GM12891 (cell line): Measurements from ENCODE around the gene ZEB2.

ENCODE experiments used
- DNase-seq: peaks from one replicate; pipeline ENCODE4 v3.0.0; 2011; ENCODE audit warnings: low spot score; ENCODE audit not compliant: insufficient read length
- FAIRE-seq: peaks from 2 replicates; lab custom pipeline; 2011; peaks lifted over from hg19 to GRCh38; lab: Jason Lieb, UNC
- PAX5 ChIP-seq: IDR thresholded peaks from 2 replicates; pipeline ENCODE4 v1.6.1; 2011; ENCODE audit warnings: low read length, moderate library complexity, mild to moderate bottlenecking; ENCODE audit not compliant: insufficient read depth, severe bottlenecking
- POLR2A ChIP-seq: IDR thresholded peaks from 2 replicates; pipeline ENCODE4 v1.6.1; 2011; ENCODE audit warnings: low read depth, low read length, control low read depth
- POLR2AphosphoS5 ChIP-seq: IDR thresholded peaks from 2 replicates; pipeline ENCODE4 v1.6.1; 2011; ENCODE audit warnings: low read depth, low read length, control low read depth
- POU2F2 ChIP-seq: IDR thresholded peaks from 2 replicates; pipeline ENCODE4 v1.6.1; 2011; ENCODE audit warnings: low read depth, mild to moderate bottlenecking, control low read depth, low read length, moderate library complexity
- SPI1 ChIP-seq: IDR thresholded peaks from 2 replicates; pipeline ENCODE4 v1.6.1; 2011; ENCODE audit warnings: low read depth, low read length, control low read depth
- TAF1 ChIP-seq: IDR thresholded peaks from 2 replicates; pipeline ENCODE4 v1.6.1; 2011; ENCODE audit warnings: low read depth, low read length, control low read depth

Gene ZEB2

DNA sequence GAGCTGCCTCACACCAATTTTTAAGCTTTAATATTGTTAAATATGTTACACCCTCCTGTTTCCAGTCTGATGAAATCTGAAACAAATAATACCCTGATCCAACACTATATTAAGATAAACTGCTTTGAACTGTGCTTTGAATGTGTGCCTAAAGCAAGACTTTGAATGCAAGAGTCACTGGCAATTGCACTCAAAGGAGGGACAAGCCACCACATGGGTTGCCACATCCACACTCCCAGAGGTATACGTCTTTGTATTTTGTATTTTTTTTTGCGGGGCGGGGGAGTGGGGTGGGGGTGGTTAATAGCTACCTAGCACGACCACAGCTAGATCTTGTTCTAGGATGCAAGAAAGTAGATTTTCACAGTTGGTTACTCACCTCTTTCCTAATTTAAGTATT is 1.8 kb upstream of the ZEB2 start:
- FAIRE-seq (no peak), DNase-seq (no peak)

DNA sequence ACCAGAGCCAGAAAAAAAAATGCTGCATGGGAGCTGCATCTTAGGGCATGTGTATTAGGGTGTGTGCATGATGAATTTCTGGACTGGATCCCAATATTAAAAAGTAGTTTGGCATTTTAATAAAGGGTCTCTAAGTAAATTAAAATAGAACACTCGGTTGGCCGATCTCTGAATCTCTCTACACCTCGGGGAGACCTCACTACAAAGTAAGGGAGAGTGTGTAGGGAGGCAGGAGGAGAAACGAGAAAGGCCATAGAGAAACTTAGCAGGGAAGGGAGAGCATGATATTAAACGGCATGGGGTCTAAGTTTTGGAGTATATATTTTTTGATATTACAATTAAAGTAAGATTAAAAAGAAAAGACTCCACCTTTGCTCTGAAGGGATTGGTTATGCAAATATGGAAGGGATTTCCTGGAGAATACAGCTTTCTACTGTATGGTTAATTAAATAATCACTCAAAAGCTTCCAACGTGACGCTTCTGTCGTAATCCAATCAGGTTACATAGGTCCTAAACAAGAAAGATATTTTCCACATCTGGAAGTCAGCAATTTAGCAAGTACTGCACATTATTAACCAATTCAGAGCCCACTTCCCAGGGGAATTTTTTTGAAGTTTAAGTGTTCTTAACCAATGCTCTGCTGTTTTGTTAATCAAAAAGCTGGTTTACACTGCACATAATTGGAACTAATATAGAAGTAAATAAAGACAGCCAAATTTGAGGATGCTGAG is 1.0 kb upstream of the ZEB2 start:
- no peak for FAIRE-seq
- DNase-seq, result no peak
- TF ChIP-seq POLR2AphosphoS5 (no peak), PAX5 (no peak), POLR2A (no peak), SPI1 (no peak), TAF1 (no peak), POU2F2 (no peak)

More for the DNA sequence above, 1.8 kb upstream of the ZEB2 start:
- TF ChIP-seq SPI1, result no peak
- no peak for TF ChIP-seq POU2F2
- TF ChIP-seq PAX5, result no peak
- TF ChIP-seq POLR2AphosphoS5, result no peak
- no peak for TF ChIP-seq TAF1
- no peak for TF ChIP-seq POLR2A

DNA sequence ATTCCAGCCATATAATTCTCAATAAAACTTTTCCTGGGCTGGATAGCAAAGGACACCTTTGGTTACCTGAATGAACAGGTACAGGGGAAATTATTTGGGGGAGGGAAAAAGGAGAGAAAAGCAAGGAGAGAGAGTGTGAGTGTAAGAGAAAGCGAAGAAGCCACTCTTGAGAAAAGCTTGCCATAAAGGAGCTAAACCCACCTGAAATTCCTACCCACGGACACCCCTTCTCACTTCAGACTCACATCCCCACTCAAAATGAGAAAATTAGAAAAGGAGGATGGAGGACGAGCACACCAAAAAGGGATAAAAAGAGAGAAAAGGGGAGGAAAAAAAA is 354 bp downstream of the ZEB2 start:
- FAIRE-seq, result no peak
- TF ChIP-seq PAX5 (no peak), TAF1 (no peak), SPI1 (no peak), POLR2AphosphoS5 (no peak), POU2F2 (no peak), POLR2A (no peak)
- DNase-seq, result no peak

DNA sequence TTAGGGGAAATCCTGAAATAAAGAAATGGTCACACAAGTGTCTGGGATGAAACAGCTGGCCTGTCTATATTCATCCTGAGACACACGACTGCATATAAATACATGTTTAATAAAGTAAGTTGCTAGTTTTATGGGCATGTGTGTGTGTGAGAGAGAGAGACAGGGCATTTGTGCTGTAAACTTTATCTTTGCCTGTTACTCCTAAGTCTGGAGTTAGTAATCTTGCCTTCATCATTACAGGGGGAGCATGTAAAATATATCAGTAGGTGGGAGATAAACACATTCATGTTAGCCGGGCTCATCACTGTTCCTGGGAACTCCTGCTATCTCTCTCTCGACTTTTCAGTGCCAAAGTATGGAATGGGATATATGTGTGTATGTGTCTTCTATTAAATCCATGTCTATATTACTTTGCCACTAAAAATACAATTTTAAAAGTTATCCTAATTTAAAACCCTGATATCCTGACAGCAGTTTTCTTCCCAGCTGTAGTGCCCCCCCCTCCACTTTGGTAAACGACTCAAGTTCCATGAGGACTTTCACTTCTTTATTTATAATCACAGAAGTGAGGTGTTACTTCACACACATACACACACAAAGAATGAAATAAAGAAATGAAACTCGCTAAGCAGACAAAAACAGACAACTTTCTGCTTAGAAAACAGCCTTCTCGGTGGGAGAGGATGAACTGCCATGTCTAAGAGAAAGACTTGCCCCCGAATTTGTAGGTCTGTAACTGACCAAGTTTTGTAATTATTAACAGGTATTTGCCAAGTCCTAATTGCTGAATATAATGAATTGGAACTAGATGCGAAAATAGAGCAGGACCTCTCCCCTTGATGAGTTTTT is 947 bp downstream of the ZEB2 start:
- peak; percentile 23 for FAIRE-seq
- DNase-seq, result no peak

DNA sequence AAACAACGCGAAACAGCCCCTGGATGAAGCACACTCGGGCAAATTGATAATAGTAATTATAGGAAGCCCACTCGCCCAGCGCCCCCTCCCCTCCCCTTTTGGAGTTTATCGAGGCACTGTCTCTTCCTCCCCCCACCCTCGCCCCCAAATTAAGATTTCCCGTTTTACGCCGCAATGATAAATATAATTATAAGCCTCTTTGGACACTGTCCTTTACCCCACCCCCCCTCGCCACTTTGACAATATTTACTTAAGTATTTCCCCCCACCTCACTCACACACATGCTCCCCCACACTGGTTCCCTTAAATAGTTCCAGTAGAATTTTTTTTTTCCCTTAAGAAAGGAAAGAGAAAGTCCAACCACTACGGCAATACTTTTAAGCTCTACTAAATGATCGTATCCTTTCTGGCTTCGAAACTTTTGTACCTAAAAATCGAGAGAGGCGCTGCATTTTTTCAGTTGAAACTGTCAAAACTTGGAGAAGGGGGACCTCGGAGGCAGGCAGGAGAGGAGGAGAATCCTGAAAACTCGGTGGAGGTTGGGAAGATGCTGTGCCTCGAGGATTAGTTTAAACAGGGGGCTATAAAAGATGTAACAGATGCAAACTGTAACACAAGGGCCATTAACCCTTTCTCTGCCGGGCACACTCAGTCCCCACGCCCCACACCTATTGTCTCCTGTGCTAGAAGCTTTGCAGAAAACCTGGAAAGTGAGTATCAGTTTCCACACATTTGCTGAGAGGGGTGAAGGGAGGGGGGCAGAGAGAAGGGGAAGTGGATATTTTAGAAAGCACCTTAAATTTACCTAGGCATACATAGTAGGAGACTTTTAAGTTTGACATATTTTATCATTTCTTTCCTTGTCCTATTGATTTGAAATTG is 1.8 kb downstream of the ZEB2 start:
- FAIRE-seq (no peak), DNase-seq (no peak)
- peak; percentile 63 for TF ChIP-seq SPI1
- TF ChIP-seq POU2F2, result no peak
- no peak for TF ChIP-seq POLR2A

More for the DNA sequence above, 947 bp downstream of the ZEB2 start:
- no peak for TF ChIP-seq POLR2AphosphoS5
- no peak for TF ChIP-seq POU2F2
- TF ChIP-seq PAX5, result no peak
- peak; percentile 83 for TF ChIP-seq SPI1

DNA sequence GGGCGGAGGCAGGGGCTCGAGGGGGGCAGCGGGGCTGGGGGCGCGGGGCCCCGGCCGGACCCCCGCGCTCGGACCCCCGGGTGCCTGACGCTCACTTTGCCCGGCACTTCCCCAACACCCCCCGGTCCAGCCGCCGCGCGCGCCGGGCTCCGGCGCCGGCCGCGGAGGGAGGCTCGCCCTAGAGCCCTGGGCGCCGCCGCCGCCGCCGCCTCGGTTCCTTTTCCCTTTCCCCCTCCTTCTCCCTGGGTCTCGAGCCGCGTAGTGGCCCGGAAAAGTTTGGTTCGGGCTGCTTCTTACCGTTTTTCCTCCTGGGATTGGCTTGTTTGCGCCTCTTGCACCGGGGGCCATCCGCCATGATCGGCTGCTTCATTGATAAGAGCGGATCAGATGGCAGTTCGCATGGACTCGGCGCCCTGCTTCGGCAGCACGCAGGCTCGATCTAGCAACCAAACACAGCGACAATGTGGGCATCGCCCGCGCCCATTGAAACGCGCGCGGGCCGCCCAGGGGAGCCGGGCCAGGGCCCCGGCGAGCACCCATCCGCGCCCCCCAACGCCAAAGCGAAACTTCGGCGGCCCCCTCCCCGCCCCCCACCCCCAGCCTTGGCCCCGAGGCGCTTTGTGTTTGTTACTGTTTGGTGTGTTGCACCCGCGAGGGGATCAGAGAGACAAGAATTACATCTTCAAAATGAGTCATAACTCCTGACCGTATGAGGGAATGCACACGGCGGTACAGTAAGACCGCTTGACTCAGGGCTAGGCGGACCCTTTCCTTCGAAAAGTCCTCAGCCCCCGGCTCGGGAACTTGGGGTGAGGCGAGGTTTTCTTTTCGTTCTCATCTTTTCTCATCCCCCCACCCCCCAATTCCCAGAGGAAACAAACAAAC is 2.7 kb downstream of the ZEB2 start:
- TF ChIP-seq PAX5, result no peak
- no peak for TF ChIP-seq POLR2AphosphoS5
- no peak for TF ChIP-seq POU2F2
- no peak for TF ChIP-seq POLR2A
- TF ChIP-seq TAF1, result no peak
- no peak for TF ChIP-seq SPI1
- peak; percentile 55 for FAIRE-seq
- DNase-seq, result no peak

DNA sequence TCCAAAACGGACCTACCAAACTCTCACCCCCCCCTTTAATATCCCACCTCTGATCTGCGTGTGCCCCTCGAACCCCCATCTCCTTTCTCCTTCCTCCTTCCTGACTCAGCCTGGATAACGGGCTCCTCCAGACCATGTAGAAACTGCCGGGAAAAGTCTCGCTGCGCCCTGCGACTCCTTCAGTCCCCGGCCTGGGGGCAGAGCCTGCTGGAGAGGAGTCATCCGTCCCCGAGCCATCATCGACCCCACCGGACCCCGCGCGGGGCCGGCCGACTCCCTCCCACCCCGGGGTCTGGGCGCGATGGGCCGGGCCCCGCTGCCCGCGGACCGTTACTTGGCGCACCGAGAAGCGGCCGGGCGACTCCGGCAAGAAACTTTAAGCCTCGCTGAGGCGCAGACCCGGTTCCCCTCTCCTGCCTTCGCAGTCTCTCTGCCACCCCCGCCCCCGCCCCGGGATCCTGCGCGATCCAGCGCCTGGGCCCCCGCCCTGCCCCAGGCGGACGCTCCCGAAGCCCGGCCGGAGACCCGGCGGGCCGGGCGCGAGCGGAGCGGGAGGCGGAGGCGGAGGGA is 3.4 kb downstream of the ZEB2 start:
- no peak for DNase-seq
- TF ChIP-seq SPI1 (no peak), POU2F2 (no peak), PAX5 (no peak), POLR2AphosphoS5 (no peak), TAF1 (no peak), POLR2A (no peak)
- FAIRE-seq, result no peak

DNA sequence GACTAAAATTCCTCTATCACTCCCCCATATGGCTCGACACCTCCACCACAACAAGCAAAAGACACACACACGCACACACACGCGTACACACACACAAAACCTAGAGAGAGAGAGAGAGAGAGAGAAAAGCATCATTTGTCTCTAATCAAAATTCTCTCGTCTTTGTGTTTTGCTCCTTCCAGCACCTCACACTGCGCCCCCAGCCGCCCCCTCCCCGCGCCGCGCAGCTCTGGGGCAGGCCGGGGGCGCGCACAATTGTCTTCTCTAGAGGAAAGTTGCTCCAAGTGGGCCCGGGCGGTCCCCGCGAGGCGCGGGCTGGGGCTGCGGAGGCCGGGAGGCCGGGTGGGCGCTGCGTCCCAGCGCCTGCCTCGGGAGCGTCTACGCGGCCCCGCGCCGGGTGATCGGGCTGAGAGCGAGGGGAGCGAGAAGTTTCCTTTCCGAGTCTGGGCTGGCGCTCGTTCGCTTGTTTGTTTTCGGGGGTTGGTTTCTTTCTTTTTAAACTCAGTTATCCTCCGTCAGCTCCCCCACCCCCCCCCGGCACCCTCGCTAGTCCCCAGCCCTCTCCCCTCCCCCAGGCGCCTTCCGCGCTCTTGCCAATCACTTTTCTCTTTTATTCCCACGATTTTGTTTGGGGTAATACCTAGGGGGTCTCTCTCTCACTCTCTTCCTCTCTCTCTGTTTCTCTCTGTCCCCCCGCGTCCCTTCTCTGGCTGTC is 4.1 kb downstream of the ZEB2 start:
- no peak for FAIRE-seq
- DNase-seq, result no peak

More for the DNA sequence above, 4.1 kb downstream of the ZEB2 start:
- TF ChIP-seq PAX5, result no peak
- no peak for TF ChIP-seq POU2F2
- no peak for TF ChIP-seq POLR2A
- no peak for TF ChIP-seq POLR2AphosphoS5
- no peak for TF ChIP-seq SPI1
- TF ChIP-seq TAF1, result no peak
